Measurements from ENCODE around the gene UAP1.
"Not testable (repeated sequence)": the region's sequence is repeated elsewhere in the genome, so short reads cannot be mapped to it uniquely, and the experiment has no call there.

The UAP1 gene

DNA sequence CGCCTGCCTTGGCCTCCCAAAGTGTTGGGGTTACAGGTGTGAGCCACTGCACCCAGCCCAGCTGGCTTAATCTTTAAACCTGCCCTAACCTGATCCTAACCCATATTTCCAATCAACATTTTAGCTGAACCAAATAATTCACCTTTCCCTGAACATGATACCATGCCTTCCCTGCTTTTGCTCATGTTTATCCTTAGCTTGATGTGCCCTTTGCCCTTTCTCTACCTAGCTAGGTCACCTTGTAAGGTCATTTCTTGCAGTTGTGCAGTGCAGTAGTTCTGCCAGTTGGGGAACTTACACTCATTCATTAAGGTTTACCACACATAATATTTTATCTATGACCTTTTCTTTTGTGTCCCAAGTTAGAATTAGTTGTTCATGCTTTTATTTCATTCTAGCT is 5.3 kb downstream of the UAP1 start:
- Histone ChIP-seq H3K36me3 (ENCODE audit: control insufficient read depth, low read length) (peaks cover 32% of the 10 kb centered on the region), H3K27me3 (ENCODE audit: control insufficient read depth, low read length) (no peaks in the 10 kb centered on the region), H3K27ac (ENCODE audit: low read depth, low read length) (no peak overlapping the region), H3K9me2 (replicated peaks; ENCODE audit: control insufficient read depth, low read length) (no peaks in the 10 kb centered on the region), H4K20me1 (ENCODE audit: control insufficient read depth, insufficient read depth, low read depth, low read length) (no peaks in the 10 kb centered on the region), H3K4me2 (ENCODE audit: low read length) (no peak overlapping the region), H3K4me1 (ENCODE audit: control insufficient read depth, low read length) (peaks cover 8% of the 10 kb centered on the region), H3K79me2 (ENCODE audit: control insufficient read depth, low read length) (peaks cover 39% of the 10 kb centered on the region), H3K4me3 (ENCODE audit: low read length) (no peak overlapping the region), H3F3A (ENCODE audit: control insufficient read depth, insufficient read depth) (no peaks in the 10 kb centered on the region; the same call in 1 of the 2 replicates), H3K9me3 (ENCODE audit: control insufficient read depth, insufficient read depth, low read length) (no peaks in the 10 kb centered on the region)
- no peak for TF ChIP-seq EZH2phosphoT487 (IDR thresholded peaks at IDR 0.05; ENCODE audit: borderline replicate concordance, low read length)
- TF ChIP-seq, protein P1, sequence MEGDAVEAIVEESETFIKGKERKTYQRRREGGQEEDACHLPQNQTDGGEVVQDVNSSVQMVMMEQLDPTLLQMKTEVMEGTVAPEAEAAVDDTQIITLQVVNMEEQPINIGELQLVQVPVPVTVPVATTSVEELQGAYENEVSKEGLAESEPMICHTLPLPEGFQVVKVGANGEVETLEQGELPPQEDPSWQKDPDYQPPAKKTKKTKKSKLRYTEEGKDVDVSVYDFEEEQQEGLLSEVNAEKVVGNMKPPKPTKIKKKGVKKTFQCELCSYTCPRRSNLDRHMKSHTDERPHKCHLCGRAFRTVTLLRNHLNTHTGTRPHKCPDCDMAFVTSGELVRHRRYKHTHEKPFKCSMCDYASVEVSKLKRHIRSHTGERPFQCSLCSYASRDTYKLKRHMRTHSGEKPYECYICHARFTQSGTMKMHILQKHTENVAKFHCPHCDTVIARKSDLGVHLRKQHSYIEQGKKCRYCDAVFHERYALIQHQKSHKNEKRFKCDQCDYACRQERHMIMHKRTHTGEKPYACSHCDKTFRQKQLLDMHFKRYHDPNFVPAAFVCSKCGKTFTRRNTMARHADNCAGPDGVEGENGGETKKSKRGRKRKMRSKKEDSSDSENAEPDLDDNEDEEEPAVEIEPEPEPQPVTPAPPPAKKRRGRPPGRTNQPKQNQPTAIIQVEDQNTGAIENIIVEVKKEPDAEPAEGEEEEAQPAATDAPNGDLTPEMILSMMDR (IDR thresholded peaks at IDR 0.05; ENCODE audit: low read depth, low read length, poor library complexity, severe bottlenecking): no peak

GRCh38 chr1:162568802-162569201 is 7.3 kb downstream of the UAP1 start:
- Histone ChIP-seq H3K4me1 (ENCODE audit: control insufficient read depth, low read length) (no peaks in the 10 kb centered on the region), H3F3A (ENCODE audit: control insufficient read depth, insufficient read depth) (no peaks in the 10 kb centered on the region), H3K4me2 (ENCODE audit: low read length) (no peak overlapping the region), H3K27ac (ENCODE audit: low read depth, low read length) (no peak overlapping the region), H3K36me3 (ENCODE audit: control insufficient read depth, low read length) (peaks cover 32% of the 10 kb centered on the region), H3K9me2 (replicated peaks; ENCODE audit: control insufficient read depth, low read length) (no peaks in the 10 kb centered on the region), H3K27me3 (ENCODE audit: control insufficient read depth, low read length) (no peaks in the 10 kb centered on the region), H3K79me2 (ENCODE audit: control insufficient read depth, low read length) (peaks cover 25% of the 10 kb centered on the region), H3K9me3 (ENCODE audit: control insufficient read depth, insufficient read depth, low read length) (no peaks in the 10 kb centered on the region), H3K4me3 (ENCODE audit: low read length) (no peak overlapping the region), H4K20me1 (ENCODE audit: control insufficient read depth, insufficient read depth, low read depth, low read length) (no peaks in the 10 kb centered on the region)
- TF ChIP-seq, protein P1 (IDR thresholded peaks at IDR 0.05; ENCODE audit: low read depth, low read length, poor library complexity, severe bottlenecking): no peak
- no peak for TF ChIP-seq EZH2phosphoT487 (IDR thresholded peaks at IDR 0.05; ENCODE audit: borderline replicate concordance, low read length)

DNA sequence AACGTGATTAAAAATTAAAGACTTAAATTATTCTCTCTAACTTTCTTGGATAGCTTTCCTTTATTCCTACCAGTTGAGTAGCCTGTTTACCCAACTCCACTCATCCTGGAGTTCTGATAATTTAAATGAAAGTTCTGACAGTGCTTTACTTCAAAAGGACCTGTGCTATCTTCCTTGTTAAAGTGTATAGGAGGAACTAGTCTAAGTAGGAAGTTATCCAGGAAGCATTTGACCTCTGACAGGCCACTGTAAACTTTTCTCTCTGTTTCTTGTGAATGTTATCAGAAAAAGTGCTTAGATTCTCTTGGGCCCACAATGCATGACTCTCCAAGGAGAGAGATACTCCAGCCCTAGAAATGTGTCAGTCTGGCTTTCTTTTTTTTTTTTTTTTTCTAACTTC is 9.2 kb downstream of the UAP1 start:
- Histone ChIP-seq H3K4me2 (ENCODE audit: low read length) (no peak overlapping the region), H3K36me3 (ENCODE audit: control insufficient read depth, low read length) (peaks cover 32% of the 10 kb centered on the region)

GRCh38 chr1:162571121-162571520 is 9.6 kb downstream of the UAP1 start:
- H4K20me1 ChIP-seq (ENCODE audit: control insufficient read depth, insufficient read depth, low read depth, low read length); H3K9me2 ChIP-seq (replicated peaks; ENCODE audit: control insufficient read depth, low read length); H3K27ac ChIP-seq (ENCODE audit: low read depth, low read length); H3K4me1 ChIP-seq (ENCODE audit: control insufficient read depth, low read length); H3F3A ChIP-seq (ENCODE audit: control insufficient read depth, insufficient read depth); H3K4me3 ChIP-seq (ENCODE audit: low read length); H3K27me3 ChIP-seq (ENCODE audit: control insufficient read depth, low read length); H3K4me2 ChIP-seq (ENCODE audit: low read length); H3K9me3 ChIP-seq (ENCODE audit: control insufficient read depth, insufficient read depth, low read length); H3K79me2 ChIP-seq (ENCODE audit: control insufficient read depth, low read length): not testable (repeated sequence)
- peaks cover 29% of the 10 kb centered on the region for H3K36me3 ChIP-seq (ENCODE audit: control insufficient read depth, low read length)

More for the DNA sequence above, 9.2 kb downstream of the UAP1 start:
- Histone ChIP-seq H3K27ac (ENCODE audit: low read depth, low read length) (no peak overlapping the region), H3K4me1 (ENCODE audit: control insufficient read depth, low read length) (no peaks in the 10 kb centered on the region), H3K79me2 (ENCODE audit: control insufficient read depth, low read length) (peaks cover 10% of the 10 kb centered on the region), H3K9me2 (replicated peaks; ENCODE audit: control insufficient read depth, low read length) (no peaks in the 10 kb centered on the region), H4K20me1 (ENCODE audit: control insufficient read depth, insufficient read depth, low read depth, low read length) (no peaks in the 10 kb centered on the region), H3K9me3 (ENCODE audit: control insufficient read depth, insufficient read depth, low read length) (no peaks in the 10 kb centered on the region), H3F3A (ENCODE audit: control insufficient read depth, insufficient read depth) (no peaks in the 10 kb centered on the region), H3K27me3 (ENCODE audit: control insufficient read depth, low read length) (no peaks in the 10 kb centered on the region), H3K4me3 (ENCODE audit: low read length) (no peak overlapping the region)
- TF ChIP-seq, protein P1 (IDR thresholded peaks at IDR 0.05; ENCODE audit: low read depth, low read length, poor library complexity, severe bottlenecking): no peak
- no peak for TF ChIP-seq EZH2phosphoT487 (IDR thresholded peaks at IDR 0.05; ENCODE audit: borderline replicate concordance, low read length)
